Breast epithelium (tissue), 3 donors: ENCODE results near the gene WDR31.

ENCODE experiments used
- CTCF ChIP-seq, 3 donors: fragments of 450-650 bp; IDR thresholded peaks; one replicate each; pipeline ENCODE4 v1.5.1; 2016 to 2017; ENCODE audit warnings: antibody characterized with exemption in 3 of 3, mild to moderate bottlenecking in 3 of 3, moderate library complexity in 3 of 3
- POLR2A ChIP-seq: fragments of 450-650 bp; IDR thresholded peaks from one replicate; pipeline ENCODE4 v1.6.1; 2016; ENCODE audit warnings: antibody characterized with exemption, mild to moderate bottlenecking, moderate library complexity
- POLR2AphosphoS5 ChIP-seq, 3 donors: sonication (generic); formaldehyde crosslinking; IDR thresholded peaks; one replicate each; pipeline ENCODE4 v1.6.1; 2017; ENCODE audit warnings: antibody characterized with exemption in 3 of 3

GRCh38 chr9:113331780-113332179 is 8.3 kb downstream of the WDR31 start:
- TF ChIP-seq CTCF (IDR thresholded peaks at IDR 0.05) (no peak), POLR2A (no peak), POLR2AphosphoS5 (IDR thresholded peaks at IDR 0.05) (no peak)
